Endodermal cell (in vitro differentiated cells): ENCODE data around the gene MAN1B1. TPM values are rescaled to one million over a fixed set of nuclear protein-coding genes. Genes with fewer than 3 reads are reported as not detected.

Source experiments
- DNase-seq: peaks from one replicate; pipeline ENCODE4 v3.0.0-alpha.2; 2017
- H3K27ac ChIP-seq: 2 replicates; pipeline ENCODE4 v1.5.1; 2013; ENCODE audit warnings: mild to moderate bottlenecking, low read depth, low read length, moderate library complexity
- H3K27me3 ChIP-seq: 2 replicates; pipeline ENCODE4 v1.6.1; 2013; ENCODE audit warnings: mild to moderate bottlenecking, low read length, moderate library complexity; ENCODE audit not compliant: insufficient read depth, control insufficient read depth, poor library complexity, severe bottlenecking
- H3K36me3 ChIP-seq: 2 replicates; pipeline ENCODE4 v1.7.0; 2013; ENCODE audit warnings: mild to moderate bottlenecking, low read length, moderate library complexity; ENCODE audit not compliant: control insufficient read depth, insufficient read depth
- H3K4me1 ChIP-seq: one replicate; pipeline ENCODE4 v1.7.0; 2013; ENCODE audit warnings: low read length; ENCODE audit not compliant: control insufficient read depth, insufficient read depth
- H3K4me3 ChIP-seq: 2 replicates; pipeline ENCODE4 v1.5.1; 2013; ENCODE audit warnings: mild to moderate bottlenecking, low read length, moderate library complexity
- H3K9ac ChIP-seq: 2 replicates; pipeline ENCODE4 v1.6.1; 2013; ENCODE audit warnings: mild to moderate bottlenecking, low read length, moderate library complexity; ENCODE audit not compliant: poor library complexity, severe bottlenecking; ENCODE audit errors: extremely low read depth
- H3K9me3 ChIP-seq: 2 replicates; pipeline ENCODE4 v1.6.1; 2013; ENCODE audit warnings: mild to moderate bottlenecking, low read length, moderate library complexity; ENCODE audit not compliant: control insufficient read depth
- H3K27ac Mint-ChIP-seq: 2 replicates; pipeline ENCODE4 v1.8.0; 2020; ENCODE audit warnings: mixed read lengths
- H3K27me3 Mint-ChIP-seq: 2 replicates; pipeline ENCODE4 v1.8.0; 2021; ENCODE audit warnings: mild to moderate bottlenecking, mixed read lengths; ENCODE audit not compliant: insufficient read depth
- H3K36me3 Mint-ChIP-seq: 2 replicates; pipeline ENCODE4 v1.8.0; 2020; ENCODE audit warnings: low read depth, mixed read lengths
- H3K4me1 Mint-ChIP-seq: 2 replicates; pipeline ENCODE4 v1.8.0; 2020; ENCODE audit warnings: mixed read lengths
- H3K4me3 Mint-ChIP-seq: 2 replicates; pipeline ENCODE4 v1.8.0; 2020; ENCODE audit warnings: mild to moderate bottlenecking, moderate library complexity, mixed read lengths
- H3K9me3 Mint-ChIP-seq: 2 replicates; pipeline ENCODE4 v1.8.0; 2020; ENCODE audit warnings: mild to moderate bottlenecking, mixed read lengths
- WGBS, 2 experiments: methylation state at CpG; one replicate each; pipeline versions ENCODE4 v1.1.5 to v1.1.7; 2013; ENCODE audit warnings: missing lambda C conversion rate in 2 of 2, mixed read lengths in 1 of 2; ENCODE audit not compliant: insufficient coverage in 1 of 2, insufficient read length in 1 of 2; 5-methylcytosine and 5-hydroxymethylcytosine counted together
- total RNA-seq, 2 donors: library from RNA; stranded (reverse); fragmentation: NEBNext Ultra II Directional in 1 of 2; extraction: Animal tissue kit (Norgen Biotek cat#: 25700) in 1 of 2; gene quantifications; 2 replicates in 1 of 2; 3 replicates in 1 of 2; pipeline ENCODE4 v1.2.1, GENCODE V29; 2021
- TF ChIP-seq, protein P1 (sequence below): fragments of 200-600 bp; sonication (generic); conservative IDR thresholded peaks from 2 replicates; pipeline ENCODE4 v1.5.0; 2021; ENCODE audit warnings: antibody characterized with exemption, mild to moderate bottlenecking

MAN1B1 gene
- total RNA-seq, 2 donors from 2014 or later: 62.1 to 63.5 TPM

DNA sequence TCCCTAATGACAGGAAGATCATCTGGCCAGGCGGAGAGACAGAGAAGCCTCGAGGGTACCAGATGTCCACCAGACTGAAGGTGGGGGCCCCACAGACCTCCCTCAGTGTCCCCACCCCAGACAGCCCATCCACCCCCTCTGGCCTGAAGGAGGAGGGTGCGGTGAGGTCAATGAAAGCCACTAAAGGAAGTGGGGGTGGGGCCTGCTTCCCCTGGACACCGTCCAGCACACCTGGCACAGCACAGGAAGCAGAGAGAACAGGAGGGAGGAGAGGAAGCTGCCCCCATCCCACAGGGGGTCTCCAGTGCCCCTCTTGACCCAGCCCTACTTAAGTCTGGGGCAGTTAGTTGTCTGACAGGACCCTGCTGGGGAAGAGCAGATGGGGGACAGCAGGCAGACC is 71.8 kb downstream of the MAN1B1 start:
- peaks cover 88% of the 10 kb centered on the region for H3K27me3 ChIP-seq
- H3K9ac ChIP-seq: no peak overlapping the region
- Mint-ChIP-seq H3K36me3 (no peaks in the 10 kb centered on the region), H3K27ac (no peak overlapping the region), H3K9me3 (no peaks in the 10 kb centered on the region), H3K4me1 (no peaks in the 10 kb centered on the region), H3K4me3 (no peak overlapping the region), H3K27me3 (peaks cover 89% of the 10 kb centered on the region)
- no peaks in the 10 kb centered on the region for H3K36me3 ChIP-seq
- 40 to 62% methylated on average over 1 to 4 of the region's 4 CpGs for WGBS, 2 experiments
- H3K4me1 ChIP-seq: no peaks in the 10 kb centered on the region
- TF ChIP-seq, protein P1, sequence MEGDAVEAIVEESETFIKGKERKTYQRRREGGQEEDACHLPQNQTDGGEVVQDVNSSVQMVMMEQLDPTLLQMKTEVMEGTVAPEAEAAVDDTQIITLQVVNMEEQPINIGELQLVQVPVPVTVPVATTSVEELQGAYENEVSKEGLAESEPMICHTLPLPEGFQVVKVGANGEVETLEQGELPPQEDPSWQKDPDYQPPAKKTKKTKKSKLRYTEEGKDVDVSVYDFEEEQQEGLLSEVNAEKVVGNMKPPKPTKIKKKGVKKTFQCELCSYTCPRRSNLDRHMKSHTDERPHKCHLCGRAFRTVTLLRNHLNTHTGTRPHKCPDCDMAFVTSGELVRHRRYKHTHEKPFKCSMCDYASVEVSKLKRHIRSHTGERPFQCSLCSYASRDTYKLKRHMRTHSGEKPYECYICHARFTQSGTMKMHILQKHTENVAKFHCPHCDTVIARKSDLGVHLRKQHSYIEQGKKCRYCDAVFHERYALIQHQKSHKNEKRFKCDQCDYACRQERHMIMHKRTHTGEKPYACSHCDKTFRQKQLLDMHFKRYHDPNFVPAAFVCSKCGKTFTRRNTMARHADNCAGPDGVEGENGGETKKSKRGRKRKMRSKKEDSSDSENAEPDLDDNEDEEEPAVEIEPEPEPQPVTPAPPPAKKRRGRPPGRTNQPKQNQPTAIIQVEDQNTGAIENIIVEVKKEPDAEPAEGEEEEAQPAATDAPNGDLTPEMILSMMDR: no peak
- H3K9me3 ChIP-seq: no peaks in the 10 kb centered on the region
- no peak for DNase-seq
- H3K27ac ChIP-seq: no peak overlapping the region
- H3K4me3 ChIP-seq: no peak overlapping the region

Other genes with a start within 250 kb of the MAN1B1 start
- 1 to 10 TPM; 1.4 to 3.5 TPM for gene AJM1, start 244.5 kb upstream of the MAN1B1 start, total RNA-seq
- 100 to 1,000 TPM; 107 to 122 TPM for gene PHPT1, start 237.6 kb upstream of the MAN1B1 start, total RNA-seq
- 10 to 100 TPM in 1 of 2 donors, 1 to 10 TPM in 1; 6.8 to 15.4 TPM for gene MAMDC4, start 234.6 kb upstream of the MAN1B1 start, total RNA-seq
- gene EDF1, start 220.7 kb upstream of the MAN1B1 start, total RNA-seq: 100 to 1,000 TPM; 326 to 339 TPM
- gene TRAF2, start 200.5 kb upstream of the MAN1B1 start, total RNA-seq: 10 to 100 TPM; 45.9 to 55.1 TPM
- gene FBXW5, start 142.2 kb upstream of the MAN1B1 start, total RNA-seq: 10 to 100 TPM; 64.2 to 76.5 TPM
- 1 to 10 TPM; 1.2 to 1.6 TPM for gene C8G, start 141.7 kb upstream of the MAN1B1 start, total RNA-seq
- 1 to 10 TPM; 2.1 to 4.4 TPM for gene LCN12, start 134.7 kb upstream of the MAN1B1 start, total RNA-seq
- 10 to 100 TPM; 13.8 to 22.1 TPM for gene PTGDS, start 109.5 kb upstream of the MAN1B1 start, total RNA-seq
- gene LCNL1, start 104.0 kb upstream of the MAN1B1 start, total RNA-seq: 1 to 10 TPM; 1.4 to 2.2 TPM
- 10 to 100 TPM; 58.3 to 66.7 TPM for gene PAXX, start 94.6 kb upstream of the MAN1B1 start, total RNA-seq
- under 1 TPM in 1 of 2 donors, not detected in 1; 0.46 TPM for gene CLIC3, start 90.4 kb upstream of the MAN1B1 start, total RNA-seq
- gene ABCA2, start 58.7 kb upstream of the MAN1B1 start, total RNA-seq: 10 to 100 TPM; 21.5 to 30.0 TPM
- not detected for gene FUT7, start 54.9 kb upstream of the MAN1B1 start, total RNA-seq
- gene NPDC1, start 40.8 kb upstream of the MAN1B1 start, total RNA-seq: 10 to 100 TPM; 60.8 to 73.3 TPM
- 1 to 10 TPM; 1.2 to 2.4 TPM for gene ENTPD2, start 32.9 kb upstream of the MAN1B1 start, total RNA-seq
- 10 to 100 TPM; 20.8 to 24.9 TPM for gene SAPCD2, start 16.4 kb upstream of the MAN1B1 start, total RNA-seq
- gene UAP1L1, start 9.5 kb upstream of the MAN1B1 start, total RNA-seq: 1 to 10 TPM; 2.6 to 4.5 TPM
- 10 to 100 TPM; 20.1 to 30.6 TPM for gene DPP7, start 27.7 kb downstream of the MAN1B1 start, total RNA-seq
- gene GRIN1, start 52.2 kb downstream of the MAN1B1 start, total RNA-seq: under 1 TPM; 0.35 to 0.73 TPM
- gene LRRC26, start 83.1 kb downstream of the MAN1B1 start, total RNA-seq: under 1 TPM in 1 of 2 donors, not detected in 1; 0.53 TPM
- under 1 TPM in 1 of 2 donors, not detected in 1; 0.62 TPM for gene TMEM210, start 85.1 kb downstream of the MAN1B1 start, total RNA-seq
- 10 to 100 TPM; 66.5 to 69.2 TPM for gene ANAPC2, start 101.6 kb downstream of the MAN1B1 start, total RNA-seq
- gene SSNA1, start 101.7 kb downstream of the MAN1B1 start, total RNA-seq: 10 to 100 TPM; 66.5 to 67.7 TPM
- gene TPRN, start 113.8 kb downstream of the MAN1B1 start, total RNA-seq: 10 to 100 TPM; 19.0 to 23.9 TPM
- gene TMEM203, start 118.7 kb downstream of the MAN1B1 start, total RNA-seq: 10 to 100 TPM; 34.0 to 39.5 TPM
- gene NDOR1, start 118.7 kb downstream of the MAN1B1 start, total RNA-seq: 10 to 100 TPM; 39.2 to 41.4 TPM
- gene RNF208, start 135.3 kb downstream of the MAN1B1 start, total RNA-seq: 10 to 100 TPM; 10.5 to 15.6 TPM
- gene CYSRT1, start 138.2 kb downstream of the MAN1B1 start, total RNA-seq: 1 to 10 TPM; 1.4 to 1.8 TPM
- gene RNF224, start 140.5 kb downstream of the MAN1B1 start, total RNA-seq: under 1 TPM; 0.24 to 0.38 TPM
- under 1 TPM in 1 of 2 donors, not detected in 1; 0.15 TPM for gene SLC34A3, start 143.9 kb downstream of the MAN1B1 start, total RNA-seq
- 100 to 1,000 TPM; 328 to 415 TPM for gene TUBB4B, start 154.3 kb downstream of the MAN1B1 start, total RNA-seq
- not detected for gene STPG3, start 164.3 kb downstream of the MAN1B1 start, total RNA-seq
- 10 to 100 TPM; 73.3 to 86.6 TPM for gene NELFB, start 168.3 kb downstream of the MAN1B1 start, total RNA-seq
- 10 to 100 TPM; 14.2 to 18.9 TPM for gene TOR4A, start 190.7 kb downstream of the MAN1B1 start, total RNA-seq
- gene NRARP, start 215.3 kb downstream of the MAN1B1 start, total RNA-seq: 10 to 100 TPM; 12.1 to 12.9 TPM